Myometrial cell (primary cell): Measurements from ENCODE around the gene CREB3L1. TPM values are rescaled to one million over a fixed set of nuclear protein-coding genes. Genes with fewer than 3 reads are reported as not detected.

ENCODE experiments used
- total RNA-seq: library from RNA; depleted of rRNA; stranded (reverse); fragments of >200 nt; gene quantifications from 2 replicates; pipeline ENCODE4 v1.2.3, GENCODE V29; 2015

The CREB3L1 gene
- 35.7 and 38.1 TPM in 2 replicates for total RNA-seq

DNA sequence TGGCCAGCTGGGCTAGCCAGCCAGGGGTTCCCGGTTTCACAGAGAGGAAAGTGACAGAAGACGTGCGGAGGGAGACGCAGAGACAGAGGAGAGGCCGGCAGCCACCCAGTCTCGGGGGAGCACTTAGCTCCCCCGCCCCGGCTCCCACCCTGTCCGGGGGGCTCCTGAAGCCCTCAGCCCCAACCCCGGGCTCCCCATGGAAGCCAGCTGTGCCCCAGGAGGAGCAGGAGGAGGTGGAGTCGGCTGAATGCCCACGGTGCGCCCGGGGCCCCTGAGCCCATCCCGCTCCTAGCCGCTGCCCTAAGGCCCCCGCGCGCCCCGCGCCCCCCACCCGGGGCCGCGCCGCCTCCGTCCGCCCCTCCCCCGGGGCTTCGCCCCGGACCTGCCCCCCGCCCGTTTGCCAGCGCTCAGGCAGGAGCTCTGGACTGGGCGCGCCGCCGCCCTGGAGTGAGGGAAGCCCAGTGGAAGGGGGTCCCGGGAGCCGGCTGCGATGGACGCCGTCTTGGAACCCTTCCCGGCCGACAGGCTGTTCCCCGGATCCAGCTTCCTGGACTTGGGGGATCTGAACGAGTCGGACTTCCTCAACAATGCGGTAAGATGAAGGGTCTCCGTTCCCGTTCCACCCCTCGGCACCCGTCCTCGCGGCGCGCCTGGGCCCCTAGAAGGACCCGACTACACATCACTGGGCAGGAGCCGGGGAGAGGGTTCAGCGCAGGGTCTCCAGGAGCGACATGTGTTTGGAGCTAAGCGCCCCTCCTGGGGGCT, at the start of gene CREB3L1:
TSS of gene CREB3L1 (plus strand) at position 41 of the 765 bp plus-strand sequence. CDS start at position 491, 450 bp downstream.

GRCh38 chr11:46346886-46347636, 69.6 kb downstream of the CREB3L1 start, which contains the start of gene DGKZ:
Gene DGKZ (plus strand): TSS chr11:46347463. CDS start chr11:46347660, 197 bp downstream.

Other genes starting within 250 kb of the CREB3L1 start
- gene PHF21A, start 156.2 kb upstream of the CREB3L1 start, total RNA-seq, result 7.8 and 14.2 TPM in 2 replicates
- gene DGKZ, start 69.8 kb downstream of the CREB3L1 start, total RNA-seq, result 53.5 and 74.4 TPM in 2 replicates
- gene MDK, start 104.0 kb downstream of the CREB3L1 start, total RNA-seq, result 183 and 191 TPM in 2 replicates
- 0.35 TPM in 1 of 2 replicates, not detected in the other for gene CHRM4, start 114.1 kb downstream of the CREB3L1 start, total RNA-seq